HG03097 (cell line): ENCODE measurements around the gene RPS6KL1.

Experiments used
- ATAC-seq: cut with Tn5 transposase; IDR thresholded peaks from one replicate; pipeline ENCODE4 v1.9.1; 2021; ENCODE audit not compliant: unreplicated experiment, low FRiP score

RPS6KL1 gene

DNA sequence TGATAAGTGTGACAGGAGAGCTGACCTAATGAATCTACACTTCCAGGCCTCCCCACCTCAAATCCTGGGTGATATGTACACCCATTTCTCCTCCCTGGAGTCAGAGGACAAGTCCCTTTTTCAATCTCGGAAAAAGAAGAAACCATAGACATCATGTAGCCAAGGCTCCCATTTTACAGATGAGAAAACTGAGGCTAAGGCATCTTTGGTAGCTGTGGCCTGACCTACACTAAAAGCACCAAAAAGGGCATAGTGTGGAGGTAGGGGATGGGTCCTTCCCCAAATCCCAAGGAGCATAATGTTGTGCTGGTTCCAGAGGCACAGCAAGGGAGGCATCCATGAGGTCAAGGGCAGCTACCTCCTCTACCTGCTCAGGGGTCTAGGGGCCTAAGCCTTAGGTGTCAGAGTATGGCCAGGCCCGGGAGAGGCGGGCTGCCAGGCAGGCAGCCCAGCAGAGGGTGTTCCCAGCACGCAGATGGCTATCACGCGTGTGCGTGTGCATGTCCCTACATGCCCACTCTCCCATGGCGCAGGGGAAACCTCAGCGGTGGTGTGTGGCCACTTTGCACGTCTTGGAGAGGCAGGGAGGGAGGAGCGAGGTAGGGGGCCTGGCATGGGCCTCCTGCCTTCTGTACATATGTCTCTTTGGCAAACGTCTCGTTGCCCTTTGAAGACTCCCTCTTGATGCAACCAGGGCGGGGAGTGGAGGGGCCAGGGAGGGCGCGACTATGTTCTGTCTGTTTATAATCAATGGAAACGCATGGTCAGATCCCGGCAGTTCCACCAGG, 29.8 kb upstream of the RPS6KL1 start:
- ATAC-seq = no peak

GRCh38 chr14:74952180-74952665, 29.2 kb upstream of the RPS6KL1 start:
- ATAC-seq = no peak

- no peak for ATAC-seq
These were observed 28.6 kb upstream of the RPS6KL1 start for GRCh38 chr14:74951443-74952179.

- ATAC-seq = no peak
These were observed 27.9 kb upstream of the RPS6KL1 start for GRCh38 chr14:74950795-74951442.

GRCh38 chr14:74949859-74950573, 27.0 kb upstream of the RPS6KL1 start:
- no peak for ATAC-seq

GRCh38 chr14:74949191-74949601, 26.1 kb upstream of the RPS6KL1 start:
- no peak for ATAC-seq

GRCh38 chr14:74948228-74949175, 25.4 kb upstream of the RPS6KL1 start:
- no peak for ATAC-seq

GRCh38 chr14:74947353-74948227, 24.5 kb upstream of the RPS6KL1 start:
- ATAC-seq = no peak

GRCh38 chr14:74946659-74947281, 23.7 kb upstream of the RPS6KL1 start:
- ATAC-seq = no peak

- no peak for ATAC-seq
These were observed 23.0 kb upstream of the RPS6KL1 start for GRCh38 chr14:74945852-74946658.

GRCh38 chr14:74945261-74945851, 22.3 kb upstream of the RPS6KL1 start:
- ATAC-seq = no peak

GRCh38 chr14:74942608-74943007, 19.5 kb upstream of the RPS6KL1 start:
- no peak for ATAC-seq

DNA sequence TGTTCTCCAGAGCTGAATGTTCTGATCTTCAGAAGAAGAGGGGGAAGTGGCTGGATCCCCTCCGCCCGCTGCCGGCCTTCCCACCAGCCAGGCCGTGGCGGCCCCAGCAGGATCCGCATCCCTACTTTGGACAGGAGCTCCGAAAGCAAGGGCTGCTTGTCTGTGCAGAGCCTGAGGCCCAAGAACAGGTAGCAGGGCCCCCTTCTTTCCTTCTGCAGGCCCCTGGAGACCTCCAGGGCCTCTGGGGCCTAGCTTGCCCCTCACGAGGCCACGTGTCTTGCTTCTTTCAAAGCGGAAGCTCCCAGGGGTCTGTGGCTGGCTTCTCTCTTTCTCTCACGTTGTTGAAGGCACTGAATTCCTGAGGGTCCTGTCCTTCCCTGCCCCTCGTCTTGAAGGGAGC, 19.1 kb upstream of the RPS6KL1 start:
- ATAC-seq = no peak

GRCh38 chr14:74941676-74942097, 18.6 kb upstream of the RPS6KL1 start:
- ATAC-seq = no peak

DNA sequence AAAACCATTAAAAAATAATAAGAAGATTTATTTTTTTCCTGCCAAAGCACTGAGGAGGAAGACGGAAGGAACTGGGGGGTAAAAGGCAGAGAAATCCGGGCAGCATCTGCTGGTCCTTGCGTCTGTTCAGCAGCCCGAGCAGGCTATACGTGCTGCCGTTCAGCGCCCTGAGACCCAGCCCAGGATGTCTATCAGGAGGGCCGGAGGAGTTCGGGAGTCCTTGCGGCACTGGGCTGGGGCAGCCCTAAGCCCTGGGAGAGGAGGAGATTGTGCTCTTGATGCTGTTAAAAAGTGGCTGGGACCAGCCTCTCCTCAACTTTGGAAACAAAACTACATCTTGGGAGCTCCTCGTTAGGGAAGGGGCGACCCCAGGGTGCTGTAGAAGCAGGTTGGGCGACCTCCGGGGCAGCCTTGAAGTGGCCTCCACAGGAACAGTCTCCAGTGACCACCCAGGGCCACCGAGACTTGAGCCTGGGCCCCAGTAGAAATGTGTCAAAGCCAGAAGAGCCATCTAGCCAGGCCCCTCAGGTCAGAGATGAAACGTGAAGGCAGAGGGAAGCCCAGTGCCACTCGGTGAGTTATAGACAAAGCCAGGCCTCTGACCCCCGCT, 18.0 kb upstream of the RPS6KL1 start:
- ATAC-seq = no peak
